ENCODE data around the gene HK1.

- TF ChIP-seq CTCF (IDR thresholded peaks at IDR 0.05; ENCODE audit: low read length) (no peak), EZH2 (IDR thresholded peaks at IDR 0.05; ENCODE audit: borderline replicate concordance, low read length) (no peak)
Observed at GRCh38 chr10:69345402-69345801, 67.1 kb downstream of the HK1 start.
